Endothelial cell of umbilical vein (primary cell): ENCODE measurements around the gene DNAJC21. TPM values are rescaled to one million over a fixed set of nuclear protein-coding genes. Genes with fewer than 3 reads are reported as not detected.

Experiments
- BruUV-seq: library from RNA; stranded (reverse); fragments of 400-500 nt; replicated peaks from 2 replicates; lab custom pipeline; 2021; lab: Mats Ljungman, UMichigan
- CTCF ChIA-PET: fragments of 300-600, 350-600 bp; sonication (Branson Sonifier 250); formaldehyde crosslinking; loops from one replicate; lab custom pipeline; 2021; ENCODE audit warnings: antibody characterized with exemption, inconsistent platforms; lab: Charles Lee
- POLR2A ChIA-PET: fragments of 300-600, 350-600 bp; sonication (Branson Sonifier 250); formaldehyde crosslinking; loops from one replicate; lab custom pipeline; 2021; ENCODE audit warnings: antibody characterized with exemption, inconsistent platforms; lab: Charles Lee
- DNase-seq: peaks from one replicate; pipeline ENCODE4 v3.0.0-alpha.2; 2011; ENCODE audit warnings: low read depth, low spot score
- FAIRE-seq: peaks from 2 replicates; lab custom pipeline; 2011; peaks lifted over from hg19 to GRCh38; lab: Jason Lieb, UNC
- H2AFZ ChIP-seq: 2 replicates; pipeline ENCODE4 v1.6.0; 2012; ENCODE audit warnings: low read depth, low read length, control low read depth, inconsistent platforms
- H3K27ac ChIP-seq: 2 replicates; pipeline ENCODE4 v1.5.1; 2011; ENCODE audit warnings: low read depth, mild to moderate bottlenecking, control low read depth, low read length, moderate library complexity; ENCODE audit not compliant: insufficient read depth
- H3K27me3 ChIP-seq, 2 experiments: 2 replicates each; pipeline versions ENCODE4 v1.6.0 to v1.6.1; 2011; ENCODE audit warnings: low read length in 2 of 2, mixed read lengths in 1 of 2; ENCODE audit not compliant: control insufficient read depth in 2 of 2, insufficient read depth in 2 of 2
- H3K36me3 ChIP-seq, 2 experiments: 2 replicates in 1 of 2; 3 replicates in 1 of 2; pipeline ENCODE4 v1.5.1; 2011; ENCODE audit warnings: low read length in 2 of 2, mild to moderate bottlenecking in 1 of 2, moderate library complexity in 1 of 2; ENCODE audit not compliant: control insufficient read depth in 2 of 2, insufficient read depth in 2 of 2; ENCODE audit errors: extremely low read depth in 1 of 2
- H3K4me1 ChIP-seq: 3 replicates; pipeline ENCODE4 v1.5.1; 2011; ENCODE audit warnings: mild to moderate bottlenecking, low read length; ENCODE audit not compliant: control insufficient read depth, insufficient read depth; ENCODE audit errors: extremely low read depth
- H3K4me2 ChIP-seq: 2 replicates; pipeline ENCODE4 v1.6.1; 2011; ENCODE audit warnings: low read length, control low read depth, mixed read lengths; ENCODE audit not compliant: insufficient read depth
- H3K4me3 ChIP-seq, 3 experiments: fragments of 200-600 bp in 1 of 3; sonication (generic), shearing (Covaris generic) in 1 of 3; replicated peaks in 1 of 3; 2 replicates each; pipeline ENCODE4 v1.5.1; 2011 to 2016; ENCODE audit warnings: control low read depth in 3 of 3, low read length in 3 of 3, mild to moderate bottlenecking in 2 of 3, inconsistent platforms in 1 of 3, low read depth in 1 of 3, moderate library complexity in 1 of 3; ENCODE audit not compliant: insufficient read depth in 1 of 3
- H3K79me2 ChIP-seq: 2 replicates; pipeline ENCODE4 v1.6.0; 2012; ENCODE audit warnings: low read length, inconsistent platforms; ENCODE audit not compliant: control insufficient read depth, insufficient read depth
- H3K9ac ChIP-seq: replicated peaks from 2 replicates; pipeline ENCODE3; 2011; ENCODE audit warnings: low read length, control low read depth; ENCODE audit not compliant: insufficient read depth; ENCODE audit errors: extremely low read depth
- H3K9me1 ChIP-seq: replicated peaks from 3 replicates; pipeline ENCODE4 v1.6.0; 2011; ENCODE audit warnings: mild to moderate bottlenecking, low read length; ENCODE audit not compliant: control insufficient read depth, insufficient read depth; ENCODE audit errors: extremely low read depth
- H3K9me3 ChIP-seq: replicated peaks from 2 replicates; pipeline ENCODE4 v1.5.1; 2012; ENCODE audit warnings: low read length, inconsistent platforms; ENCODE audit not compliant: control insufficient read depth, insufficient read depth
- H4K20me1 ChIP-seq: replicated peaks from 2 replicates; pipeline ENCODE3; 2011; ENCODE audit warnings: mild to moderate bottlenecking, low read length; ENCODE audit not compliant: control insufficient read depth, insufficient read depth; ENCODE audit errors: extremely low read depth
- CTCF ChIP-seq, 2 donors: IDR thresholded peaks; 1 replicate in 1 of 2; 2 replicates in 1 of 2; pipeline ENCODE4 v1.5.1; 2011; ENCODE audit warnings: low read length in 2 of 2, mild to moderate bottlenecking in 2 of 2, moderate library complexity in 2 of 2, control low read depth in 1 of 2, inconsistent platforms in 1 of 2, low read depth in 1 of 2; ENCODE audit not compliant: insufficient read depth in 1 of 2; ENCODE audit errors: extremely low read depth in 1 of 2
- EZH2 ChIP-seq: IDR thresholded peaks from 2 replicates; pipeline ENCODE4 v1.6.1; 2012; ENCODE audit warnings: borderline replicate concordance, low read depth, mild to moderate bottlenecking, moderate library complexity, low read length, inconsistent platforms; ENCODE audit not compliant: severe bottlenecking
- FOS ChIP-seq: IDR thresholded peaks from 2 replicates; pipeline ENCODE4 v1.6.1; 2011; ENCODE audit warnings: mild to moderate bottlenecking, low read length, moderate library complexity, borderline replicate concordance; ENCODE audit not compliant: insufficient read depth
- GATA2 ChIP-seq: IDR thresholded peaks from 2 replicates; pipeline ENCODE4 v1.7.0; 2011; ENCODE audit warnings: low read depth, mild to moderate bottlenecking, moderate library complexity, mixed read lengths, low read length; ENCODE audit not compliant: insufficient read length, insufficient read depth
- JUN ChIP-seq: IDR thresholded peaks from 2 replicates; pipeline ENCODE4 v1.6.1; 2011; ENCODE audit warnings: borderline replicate concordance, low read depth; ENCODE audit not compliant: insufficient read length, insufficient read depth
- MAX ChIP-seq: IDR thresholded peaks from 2 replicates; pipeline ENCODE4 v1.6.1; 2011; ENCODE audit not compliant: insufficient read depth, insufficient read length
- MYC ChIP-seq: IDR thresholded peaks from one replicate; pipeline ENCODE4 v1.6.1; 2011; ENCODE audit warnings: mild to moderate bottlenecking, low read depth, low read length
- POLR2A ChIP-seq: IDR thresholded peaks from 2 replicates; pipeline ENCODE4 v1.6.1; 2012; ENCODE audit warnings: low read depth, mild to moderate bottlenecking, control low read depth, low read length
- POLR2AphosphoS5 ChIP-seq: IDR thresholded peaks from 2 replicates; pipeline ENCODE4 v1.6.1; 2012; ENCODE audit warnings: low read depth, mild to moderate bottlenecking, control low read depth, low read length, moderate library complexity; ENCODE audit not compliant: insufficient read depth
- dilution Hi-C: fragments of 300-500 bp; cut with MboI; formaldehyde crosslinking; loops from one replicate; pipeline ENCODE4 v1.15.0; 2019; ENCODE audit warnings: low sequenced_read_pairs; ENCODE audit not compliant: extremely low pct_ligation_motif_present
- intact Hi-C: fragments of 100-400 bp; cut with micrococcal nuclease; formaldehyde crosslinking; loops from one replicate; pipeline ENCODE4 v1.10.0; 2022
- polyA plus RNA-seq, 4 experiments: library from polyadenylated mRNA; depleted of rRNA in 3 of 4; stranded (reverse) in 3 of 4; unstranded in 1 of 4; fragments of >200 nt; gene quantifications; 2 replicates each; pipeline versions ENCODE4 v1.2.1 to v1.2.3, GENCODE V29; 2011 to 2012; ENCODE audit warnings: missing spikeins in 1 of 4
- total RNA-seq: library from RNA; stranded (reverse); gene quantifications from 2 replicates; pipeline ENCODE4 v1.2.3, GENCODE V29; 2021

DNAJC21 gene
- total and polyA plus RNA-seq, 2 donors (not counting 3 experiments of a cell fraction or from before 2014, with no cell fraction given) = 5.3 to 39.4 TPM

- Histone ChIP-seq H3K4me3 (no peak overlapping the region), H3K4me2 (no peak overlapping the region), H3K27ac (no peak overlapping the region), H3K27me3 (no peaks in the 10 kb centered on the region), H3K9ac (no peak overlapping the region), H3K79me2 (no peaks in the 10 kb centered on the region), H3K9me1 (no peaks in the 10 kb centered on the region), H3K9me3 (no peaks in the 10 kb centered on the region), H4K20me1 (no peaks in the 10 kb centered on the region), H3K36me3 (no peaks in the 10 kb centered on the region), H2AFZ (no peak overlapping the region), H3K4me1 (no peaks in the 10 kb centered on the region)
- no peak for TF ChIP-seq JUN
- peak; percentile 83 to 84 for TF ChIP-seq CTCF (IDR thresholded peaks at IDR 0.05; ENCODE audit: extremely low read depth in 1 of 2, insufficient read depth in 1 of 2, low read depth in 1 of 2, low read length in 2 of 2)
- POLR2A ChIA-PET = no interaction called here
- DNase-seq (peak; percentile 74), FAIRE-seq (peak; percentile 87)
- CTCF ChIA-PET = interaction anchor here (0.8 to 7.2 kb wide), 23 partner anchors 8 to 430 kb away, joined by 3 to 84 read pairs (median 5); partner anchors contain the start of genes BRIX1, DNAJC21, RAD1 and TTC23L
- BruUV-seq = no TSS peak
- dilution Hi-C loops = no loop called here
- intact Hi-C loops = loop anchor here (1.0 to 2.0 kb wide), 5 partner anchors 59 to 424 kb away; partner anchors contain the start of genes RAI14 and TTC23L
Measured at GRCh38 chr5:34898258-34898895, 31.0 kb upstream of the DNAJC21 start.

- ChIA-PET POLR2A (no interaction called here), CTCF (interaction anchor here (0.9 to 7.2 kb wide), 11 partner anchors 16 to 427 kb away, joined by 3 to 84 read pairs (median 7); partner anchors contain the start of genes BRIX1 and RAD1)
- Histone ChIP-seq H3K79me2 (no peaks in the 10 kb centered on the region), H4K20me1 (no peaks in the 10 kb centered on the region), H3K4me1 (no peaks in the 10 kb centered on the region), H3K4me2 (no peak overlapping the region), H3K9ac (no peak overlapping the region), H3K9me3 (no peaks in the 10 kb centered on the region), H2AFZ (no peak overlapping the region), H3K9me1 (no peaks in the 10 kb centered on the region), H3K27me3 (no peaks in the 10 kb centered on the region), H3K27ac (no peak overlapping the region), H3K36me3 (no peaks in the 10 kb centered on the region), H3K4me3 (no peak overlapping the region)
- BruUV-seq = no TSS peak
- no peak for TF ChIP-seq MAX
- no peak for TF ChIP-seq POLR2A
- no peak for TF ChIP-seq POLR2AphosphoS5
- TF ChIP-seq JUN = no peak
- TF ChIP-seq GATA2 = no peak
- TF ChIP-seq EZH2 = no peak
- no peak for TF ChIP-seq CTCF (IDR thresholded peaks at IDR 0.05; ENCODE audit: extremely low read depth in 1 of 2, insufficient read depth in 1 of 2, low read depth in 1 of 2, low read length in 2 of 2)
- TF ChIP-seq FOS = no peak
- TF ChIP-seq MYC = no peak
- intact Hi-C loops (loop anchor here (2.0 kb wide), 1 partner anchor 242 kb away; the partner anchor contains the start of gene RAI14), dilution Hi-C loops (no loop called here)
- DNase-seq (no peak), FAIRE-seq (no peak)
Measured at GRCh38 chr5:34899066-34899465, 30.3 kb upstream of the DNAJC21 start.
